Neural progenitor cell (in vitro differentiated cells): Measurements from ENCODE around the gene RNASEH2A. TPM values are rescaled to one million over a fixed set of nuclear protein-coding genes. Genes with fewer than 3 reads are reported as not detected.

Source experiments
- DNase-seq: peaks from one replicate; pipeline ENCODE4 v3.0.0-alpha.2; 2016; ENCODE audit warnings: low spot score
- H2AFZ ChIP-seq: fragments of 200-600 bp; sonication (generic); replicated peaks from 2 replicates; pipeline ENCODE4 v1.6.1; 2016; ENCODE audit warnings: antibody characterized with exemption
- H3F3A ChIP-seq: fragments of 200-600 bp; sonication (generic); 2 replicates; pipeline ENCODE4 v1.6.1; 2016; ENCODE audit warnings: antibody characterized with exemption, low read depth
- H3K27ac ChIP-seq: fragments of 200-600 bp; sonication (generic); 2 replicates; pipeline ENCODE4 v1.5.1; 2016; ENCODE audit warnings: mild to moderate bottlenecking
- H3K27me3 ChIP-seq: fragments of 200-600 bp; sonication (generic); 2 replicates; pipeline ENCODE4 v1.6.1; 2016; ENCODE audit warnings: mild to moderate bottlenecking, moderate library complexity
- H3K36me3 ChIP-seq: fragments of 200-600 bp; sonication (generic); 2 replicates; pipeline ENCODE4 v1.5.1; 2016
- H3K4me1 ChIP-seq: fragments of 200-600 bp; sonication (generic); 2 replicates; pipeline ENCODE4 v1.6.1; 2016; ENCODE audit warnings: mixed run types
- H3K4me2 ChIP-seq: fragments of 200-600 bp; sonication (generic); 2 replicates; pipeline ENCODE4 v1.6.1; 2016
- H3K4me3 ChIP-seq: fragments of 200-600 bp; sonication (generic); 2 replicates; pipeline ENCODE4 v1.5.1; 2016
- H3K79me2 ChIP-seq: fragments of 200-600 bp; sonication (generic); 2 replicates; pipeline ENCODE4 v1.6.1; 2016; ENCODE audit warnings: low read depth
- H3K9ac ChIP-seq: fragments of 200-600 bp; sonication (generic); 2 replicates; pipeline ENCODE4 v1.6.1; 2016
- H3K9me3 ChIP-seq: fragments of 200-600 bp; sonication (generic); 2 replicates; pipeline ENCODE4 v1.5.1; 2016; ENCODE audit warnings: low read depth
- H4K20me1 ChIP-seq: fragments of 200-600 bp; sonication (generic); 2 replicates; pipeline ENCODE4 v1.6.1; 2016; ENCODE audit warnings: low read depth
- H3K27ac Mint-ChIP-seq: 3 replicates; pipeline ENCODE4 v1.8.0; 2021; ENCODE audit warnings: mixed read lengths
- H3K27me3 Mint-ChIP-seq: 2 replicates; pipeline ENCODE4 v1.8.0; 2022; ENCODE audit warnings: low read depth, mild to moderate bottlenecking, inconsistent platforms, moderate library complexity, mixed read lengths; ENCODE audit not compliant: insufficient read depth
- H3K36me3 Mint-ChIP-seq: 3 replicates; pipeline ENCODE4 v1.8.0; 2021; ENCODE audit warnings: mixed read lengths
- H3K4me1 Mint-ChIP-seq: 3 replicates; pipeline ENCODE4 v1.8.0; 2021; ENCODE audit warnings: mixed read lengths
- H3K4me3 Mint-ChIP-seq: 3 replicates; pipeline ENCODE4 v1.8.0; 2021; ENCODE audit warnings: mild to moderate bottlenecking, moderate library complexity, mixed read lengths
- H3K9me3 Mint-ChIP-seq: 3 replicates; pipeline ENCODE4 v1.8.0; 2020; ENCODE audit warnings: mixed read lengths
- EZH2 ChIP-seq: fragments of 200-600 bp; sonication (generic); IDR thresholded peaks from 2 replicates; pipeline ENCODE4 v1.6.1; 2017; ENCODE audit warnings: antibody characterized with exemption, mild to moderate bottlenecking, moderate library complexity
- EZH2phosphoT487 ChIP-seq: fragments of 200-600 bp; sonication (generic); IDR thresholded peaks from 2 replicates; pipeline ENCODE4 v1.6.1; 2017; ENCODE audit warnings: antibody characterized with exemption
- total RNA-seq: library from RNA; depleted of rRNA; stranded (reverse); fragments of >200 nt; gene quantifications from 2 replicates; pipeline ENCODE4 v1.2.3, GENCODE V29; 2015; ENCODE audit warnings: low replicate concordance
- TF ChIP-seq, protein P1 (sequence below): fragments of 200-600 bp; sonication (generic); IDR thresholded peaks from 2 replicates; pipeline ENCODE4 v1.5.1; 2017; ENCODE audit warnings: antibody characterized with exemption, mild to moderate bottlenecking

Gene RNASEH2A
- total RNA-seq, 1 donor from 2014 or later = 60.3 TPM

GRCh38 chr19:12774588-12775555 lies 31.5 kb upstream of the RNASEH2A start, which contains the start of gene HOOK2:
Gene HOOK2 (minus strand): TSS chr19:12775552. CDS start chr19:12775449, 103 bp downstream.
- H3F3A ChIP-seq = peaks cover 42% of the 10 kb centered on the region
- H3K27ac ChIP-seq = no peak within 1 kb of the TSS
- H3K36me3 ChIP-seq = no peaks in the 10 kb centered on the region
- no peaks in the 10 kb centered on the region for H3K79me2 ChIP-seq
- DNase-seq = peak; percentile 37
- peaks cover 13% of the 10 kb centered on the region for H3K27me3 ChIP-seq
- no peak within 1 kb of the TSS for H3K9ac ChIP-seq
- H3K4me3 ChIP-seq = peak within 1 kb of the TSS; percentile 78
- no peak within 1 kb of the TSS for H3K27ac Mint-ChIP-seq
- H3K4me2 ChIP-seq = peak within 1 kb of the TSS; percentile 95
- peak within 1 kb of the TSS; percentile 83 for H3K4me3 Mint-ChIP-seq
- peaks cover 9% of the 10 kb centered on the region for H3K27me3 Mint-ChIP-seq
- peaks cover 20% of the 10 kb centered on the region for H3K4me1 ChIP-seq
- H4K20me1 ChIP-seq = no peaks in the 10 kb centered on the region
- peaks cover 4% of the 10 kb centered on the region for H3K36me3 Mint-ChIP-seq
- H3K9me3 Mint-ChIP-seq = no peaks in the 10 kb centered on the region
- H3K9me3 ChIP-seq = no peaks in the 10 kb centered on the region
- peak within 1 kb of the TSS; percentile 97 for H2AFZ ChIP-seq
- TF ChIP-seq, protein P1, sequence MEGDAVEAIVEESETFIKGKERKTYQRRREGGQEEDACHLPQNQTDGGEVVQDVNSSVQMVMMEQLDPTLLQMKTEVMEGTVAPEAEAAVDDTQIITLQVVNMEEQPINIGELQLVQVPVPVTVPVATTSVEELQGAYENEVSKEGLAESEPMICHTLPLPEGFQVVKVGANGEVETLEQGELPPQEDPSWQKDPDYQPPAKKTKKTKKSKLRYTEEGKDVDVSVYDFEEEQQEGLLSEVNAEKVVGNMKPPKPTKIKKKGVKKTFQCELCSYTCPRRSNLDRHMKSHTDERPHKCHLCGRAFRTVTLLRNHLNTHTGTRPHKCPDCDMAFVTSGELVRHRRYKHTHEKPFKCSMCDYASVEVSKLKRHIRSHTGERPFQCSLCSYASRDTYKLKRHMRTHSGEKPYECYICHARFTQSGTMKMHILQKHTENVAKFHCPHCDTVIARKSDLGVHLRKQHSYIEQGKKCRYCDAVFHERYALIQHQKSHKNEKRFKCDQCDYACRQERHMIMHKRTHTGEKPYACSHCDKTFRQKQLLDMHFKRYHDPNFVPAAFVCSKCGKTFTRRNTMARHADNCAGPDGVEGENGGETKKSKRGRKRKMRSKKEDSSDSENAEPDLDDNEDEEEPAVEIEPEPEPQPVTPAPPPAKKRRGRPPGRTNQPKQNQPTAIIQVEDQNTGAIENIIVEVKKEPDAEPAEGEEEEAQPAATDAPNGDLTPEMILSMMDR = no peak
- H3K4me1 Mint-ChIP-seq = peaks cover 27% of the 10 kb centered on the region

GRCh38 chr19:12777217-12778016 lies 29.0 kb upstream of the RNASEH2A start:
- Histone ChIP-seq H3K27me3 (peaks cover 10% of the 10 kb centered on the region), H4K20me1 (no peaks in the 10 kb centered on the region), H3K27ac (no peak overlapping the region), H3K36me3 (no peaks in the 10 kb centered on the region), H3K9ac (no peak overlapping the region), H3K79me2 (no peaks in the 10 kb centered on the region), H3F3A (peaks cover 52% of the 10 kb centered on the region), H3K9me3 (no peaks in the 10 kb centered on the region), H2AFZ (peak overlapping the region; percentile 27), H3K4me2 (peak overlapping the region; percentile 91), H3K4me1 (peaks cover 22% of the 10 kb centered on the region), H3K4me3 (peak overlapping the region; percentile 60)
- TF ChIP-seq EZH2 (peak; percentile 9), EZH2phosphoT487 (no peak)
- TF ChIP-seq, protein P1 = peak; percentile 98
- Mint-ChIP-seq H3K4me1 (peaks cover 33% of the 10 kb centered on the region), H3K9me3 (peaks cover 2% of the 10 kb centered on the region), H3K36me3 (peaks cover 4% of the 10 kb centered on the region), H3K4me3 (peak overlapping the region; percentile 84), H3K27ac (no peak overlapping the region), H3K27me3 (peaks cover 16% of the 10 kb centered on the region)
- DNase-seq = peak; percentile 89

GRCh38 chr19:12778017-12778904 lies 28.1 kb upstream of the RNASEH2A start:
- peaks cover 10% of the 10 kb centered on the region for H3K27me3 ChIP-seq
- H3K9me3 ChIP-seq = no peaks in the 10 kb centered on the region
- no peaks in the 10 kb centered on the region for H3K79me2 ChIP-seq
- peaks cover 59% of the 10 kb centered on the region for H3F3A ChIP-seq
- peaks cover 29% of the 10 kb centered on the region for H3K4me1 ChIP-seq
- peaks cover 2% of the 10 kb centered on the region for H3K9me3 Mint-ChIP-seq
- H3K27ac ChIP-seq = no peak overlapping the region
- peak overlapping the region; percentile 91 for H3K4me2 ChIP-seq
- H4K20me1 ChIP-seq = no peaks in the 10 kb centered on the region
- H3K9ac ChIP-seq = no peak overlapping the region
- TF ChIP-seq, protein P1 = no peak
- TF ChIP-seq EZH2 (peak; percentile 15), EZH2phosphoT487 (no peak)
- H3K36me3 Mint-ChIP-seq = peaks cover 4% of the 10 kb centered on the region
- peak overlapping the region; percentile 84 for H3K4me3 Mint-ChIP-seq
- no peaks in the 10 kb centered on the region for H3K36me3 ChIP-seq
- peaks cover 33% of the 10 kb centered on the region for H3K4me1 Mint-ChIP-seq
- H2AFZ ChIP-seq = peak overlapping the region; percentile 52
- H3K27me3 Mint-ChIP-seq = peaks cover 16% of the 10 kb centered on the region
- peak overlapping the region; percentile 79 for H3K27ac Mint-ChIP-seq
- peak overlapping the region; percentile 60 for H3K4me3 ChIP-seq
- peak; percentile 56 for DNase-seq
